Neuronal stem cell (in vitro differentiated cells): ENCODE results near the gene CARS2.

Experiments
- DNase-seq: peaks from one replicate; pipeline ENCODE4 v3.0.0-alpha.2; 2013; ENCODE audit warnings: low spot score
- H2AFZ ChIP-seq: one replicate; pipeline ENCODE4 v1.6.1; 2013; ENCODE audit warnings: mild to moderate bottlenecking, low read length, inconsistent platforms
- H2AK5ac ChIP-seq: 2 replicates; pipeline ENCODE4 v1.6.1; 2013; ENCODE audit warnings: low read depth, mild to moderate bottlenecking, inconsistent platforms, low read length, moderate library complexity, mixed read lengths
- H2BK120ac ChIP-seq: 2 replicates; pipeline ENCODE4 v1.6.1; 2013; ENCODE audit warnings: low read depth, mild to moderate bottlenecking, inconsistent platforms, low read length, moderate library complexity, mixed read lengths
- H2BK12ac ChIP-seq: one replicate; pipeline ENCODE4 v1.6.1; 2013; ENCODE audit warnings: low read length, inconsistent platforms
- H2BK15ac ChIP-seq: 2 replicates; pipeline ENCODE4 v1.6.1; 2013; ENCODE audit warnings: mild to moderate bottlenecking, low read length, inconsistent platforms, mixed read lengths
- H2BK5ac ChIP-seq: one replicate; pipeline ENCODE4 v1.6.1; 2013; ENCODE audit warnings: inconsistent platforms, mild to moderate bottlenecking, low read length, moderate library complexity
- H3K14ac ChIP-seq: one replicate; pipeline ENCODE4 v1.6.1; 2013; ENCODE audit warnings: low read length, inconsistent platforms
- H3K18ac ChIP-seq: 2 replicates; pipeline ENCODE4 v1.6.1; 2013; ENCODE audit warnings: low read length, inconsistent platforms
- H3K23ac ChIP-seq: 2 replicates; pipeline ENCODE4 v1.6.1; 2013; ENCODE audit warnings: low read depth, mild to moderate bottlenecking, mixed read lengths, low read length, inconsistent platforms; ENCODE audit not compliant: poor library complexity
- H3K27ac ChIP-seq: replicated peaks from 3 replicates; pipeline ENCODE4 v1.5.1; 2013; ENCODE audit warnings: low read length, inconsistent platforms
- H3K27me3 ChIP-seq, 3 experiments: 2 replicates each; pipeline ENCODE4 v1.6.1; 2013; ENCODE audit warnings: low read length in 3 of 3, mild to moderate bottlenecking in 2 of 3, inconsistent platforms in 1 of 3, low read depth in 1 of 3, mixed read lengths in 1 of 3, moderate library complexity in 1 of 3; ENCODE audit not compliant: control insufficient read depth in 3 of 3, insufficient read depth in 3 of 3
- H3K36me3 ChIP-seq, 2 donors: replicated peaks in 1 of 2; 2 replicates each; pipeline ENCODE4 v1.6.1; 2013; ENCODE audit warnings: low read length in 2 of 2; ENCODE audit not compliant: control insufficient read depth in 2 of 2, insufficient read depth in 2 of 2
- H3K4ac ChIP-seq: 2 replicates; pipeline ENCODE4 v1.6.1; 2013; ENCODE audit warnings: inconsistent platforms, mild to moderate bottlenecking, low read length, moderate library complexity
- H3K4me1 ChIP-seq, 2 donors: 1 replicate in 1 of 2; 2 replicates in 1 of 2; pipeline ENCODE4 v1.6.1; 2013; ENCODE audit warnings: low read length in 2 of 2, low read depth in 1 of 2; ENCODE audit not compliant: control insufficient read depth in 2 of 2, insufficient read depth in 1 of 2
- H3K4me2 ChIP-seq: one replicate; pipeline ENCODE4 v1.6.1; 2013; ENCODE audit warnings: mild to moderate bottlenecking, low read length, inconsistent platforms; ENCODE audit not compliant: insufficient read depth, poor library complexity, severe bottlenecking
- H3K4me3 ChIP-seq, 2 donors: 2 replicates each; pipeline ENCODE4 v1.5.1; 2013; ENCODE audit warnings: low read length in 2 of 2, mild to moderate bottlenecking in 2 of 2, inconsistent platforms in 1 of 2, moderate library complexity in 1 of 2
- H3K79me1 ChIP-seq: one replicate; pipeline ENCODE4 v1.6.1; 2013; ENCODE audit warnings: low read depth, mild to moderate bottlenecking, inconsistent platforms, low read length, moderate library complexity
- H3K9ac ChIP-seq: one replicate; pipeline ENCODE4 v1.6.1; 2013; ENCODE audit warnings: mild to moderate bottlenecking, low read depth, low read length, inconsistent platforms; ENCODE audit not compliant: poor library complexity
- H3K9me3 ChIP-seq, 2 donors: replicated peaks in 1 of 2; 2 replicates each; pipeline versions ENCODE3 to v1.6.1; 2013; ENCODE audit warnings: low read length in 2 of 2, mild to moderate bottlenecking in 2 of 2, inconsistent platforms in 1 of 2, low read depth in 1 of 2, mixed read lengths in 1 of 2, moderate library complexity in 1 of 2; ENCODE audit not compliant: control insufficient read depth in 2 of 2, insufficient read depth in 1 of 2
- H4K8ac ChIP-seq: one replicate; pipeline ENCODE4 v1.6.1; 2013; ENCODE audit warnings: low read depth, mild to moderate bottlenecking, inconsistent platforms, low read length, moderate library complexity
- H4K91ac ChIP-seq: one replicate; pipeline ENCODE4 v1.6.1; 2013; ENCODE audit warnings: low read length, low read depth, mild to moderate bottlenecking, inconsistent platforms; ENCODE audit not compliant: poor library complexity
- WGBS, 2 donors: extraction: QIAGEN DNeasy Blood & Tissue Kit; methylation state at CpG; one replicate each; pipeline ENCODE4 v1.1.7; 2013; ENCODE audit warnings: missing lambda C conversion rate in 2 of 2, mixed read lengths in 1 of 2; ENCODE audit not compliant: insufficient read length in 2 of 2, insufficient replicate concordance in 1 of 2; ENCODE audit errors: extremely low coverage in 2 of 2; 5-methylcytosine and 5-hydroxymethylcytosine counted together

Gene CARS2

GRCh38 chr13:110649551-110649950 is 56.4 kb downstream of the CARS2 start:
- Histone ChIP-seq H2BK12ac (no peak overlapping the region), H2BK120ac (no peak overlapping the region)
- WGBS, 2 donors: no CpG with 5 or more reads among the region's 7 CpGs

GRCh38 chr13:110648848-110649421 is 57.0 kb downstream of the CARS2 start:
- peak overlapping the region; percentile 97 for H2BK12ac ChIP-seq
- DNase-seq: no peak
- H3K79me1 ChIP-seq: peaks cover 2% of the 10 kb centered on the region

More at GRCh38 chr13:110649551-110649950, 56.4 kb downstream of the CARS2 start:
- peak overlapping the region; percentile 26 for H4K8ac ChIP-seq
- no peak overlapping the region for H3K27ac ChIP-seq
- peak overlapping the region; percentile 38 for H3K9ac ChIP-seq
- H3K79me1 ChIP-seq: peaks cover 2% of the 10 kb centered on the region
- H3K4me2 ChIP-seq: no peak overlapping the region
- peaks cover 0 to 2% (median 0%) of the 10 kb centered on the region in 3 experiments for H3K27me3 ChIP-seq
- H2BK15ac ChIP-seq: peak overlapping the region; percentile 7
- H3K9me3 ChIP-seq: no peaks in the 10 kb centered on the region
- peak overlapping the region in 1 of 2 donors; percentile 13 for H3K4me3 ChIP-seq
- no peak overlapping the region for H3K23ac ChIP-seq
- H4K91ac ChIP-seq: no peak overlapping the region
- H2BK5ac ChIP-seq: no peak overlapping the region
- peaks cover 7 to 86% of the 10 kb centered on the region in 2 donors for H3K36me3 ChIP-seq
- no peak overlapping the region for H2AFZ ChIP-seq
- peak overlapping the region; percentile 64 for H2AK5ac ChIP-seq
- no peak overlapping the region for H3K14ac ChIP-seq
- H3K4ac ChIP-seq: no peak overlapping the region
- DNase-seq: no peak
- no peak overlapping the region for H3K18ac ChIP-seq
- peaks cover 0 to 21% of the 10 kb centered on the region in 2 donors for H3K4me1 ChIP-seq

GRCh38 chr13:110648146-110648819 is 57.6 kb downstream of the CARS2 start:
- Histone ChIP-seq H3K4ac (no peak overlapping the region), H2BK5ac (no peak overlapping the region), H4K8ac (no peak overlapping the region), H2AK5ac (no peak overlapping the region), H3K4me3 (peak overlapping the region in 1 of 2 donors; percentile 9), H2BK12ac (no peak overlapping the region), H3K23ac (no peak overlapping the region), H3K4me1 (peaks cover 0 to 23% of the 10 kb centered on the region in 2 donors), H3K27me3 (peaks cover 0 to 2% (median 0%) of the 10 kb centered on the region in 3 experiments), H3K4me2 (no peak overlapping the region), H2BK120ac (no peak overlapping the region), H2BK15ac (no peak overlapping the region), H2AFZ (no peak overlapping the region), H4K91ac (no peak overlapping the region), H3K79me1 (peaks cover 2% of the 10 kb centered on the region), H3K36me3 (peaks cover 12 to 88% of the 10 kb centered on the region in 2 donors), H3K9ac (peak overlapping the region; percentile 16), H3K14ac (no peak overlapping the region), H3K27ac (no peak overlapping the region), H3K18ac (peak overlapping the region; percentile 80), H3K9me3 (no peaks in the 10 kb centered on the region)
- no CpG with 5 or more reads among the region's 16 CpGs for WGBS, 2 donors
- no peak for DNase-seq

More at GRCh38 chr13:110648848-110649421, 57.0 kb downstream of the CARS2 start:
- Histone ChIP-seq H2BK15ac (no peak overlapping the region), H2BK5ac (no peak overlapping the region), H2AFZ (no peak overlapping the region), H2AK5ac (peak overlapping the region; percentile 64), H3K9me3 (no peaks in the 10 kb centered on the region), H3K27ac (peak overlapping the region; percentile 38), H3K4ac (no peak overlapping the region), H3K23ac (peak overlapping the region; percentile 77), H3K4me1 (peaks cover 0 to 23% of the 10 kb centered on the region in 2 donors), H2BK120ac (no peak overlapping the region), H3K14ac (peak overlapping the region; percentile 60), H3K9ac (peak overlapping the region; percentile 63), H4K8ac (peak overlapping the region; percentile 74), H3K4me2 (no peak overlapping the region), H3K36me3 (peaks cover 7 to 86% of the 10 kb centered on the region in 2 donors), H3K18ac (peak overlapping the region; percentile 23), H4K91ac (peak overlapping the region; percentile 19), H3K4me3 (no peak overlapping the region), H3K27me3 (peaks cover 0 to 2% (median 0%) of the 10 kb centered on the region in 3 experiments)
- no CpG with 5 or more reads among the region's 35 CpGs for WGBS, 2 donors

GRCh38 chr13:110647365-110647737 is 58.6 kb downstream of the CARS2 start:
- no peak overlapping the region for H3K9ac ChIP-seq
- H2AFZ ChIP-seq: no peak overlapping the region
- H3K27me3 ChIP-seq: peaks cover 0 to 2% (median 0%) of the 10 kb centered on the region in 3 experiments
- H4K91ac ChIP-seq: no peak overlapping the region
- H3K14ac ChIP-seq: no peak overlapping the region
- peak overlapping the region; percentile 13 for H2BK5ac ChIP-seq
- no CpG with 5 or more reads among the region's 10 CpGs for WGBS, 2 donors
- H2BK12ac ChIP-seq: no peak overlapping the region
- no peak for DNase-seq
- H3K36me3 ChIP-seq: peaks cover 16 to 91% of the 10 kb centered on the region in 2 donors
- peaks cover 3% of the 10 kb centered on the region for H3K79me1 ChIP-seq
- H3K9me3 ChIP-seq: no peaks in the 10 kb centered on the region
- H3K23ac ChIP-seq: peak overlapping the region; percentile 50
- no peak overlapping the region for H2BK120ac ChIP-seq
- H3K18ac ChIP-seq: peak overlapping the region; percentile 63
- H4K8ac ChIP-seq: no peak overlapping the region
- no peak overlapping the region for H3K4me2 ChIP-seq
- peaks cover 0 to 23% of the 10 kb centered on the region in 2 donors for H3K4me1 ChIP-seq
- no peak overlapping the region for H3K27ac ChIP-seq
- H2BK15ac ChIP-seq: peak overlapping the region; percentile 67
- H3K4ac ChIP-seq: no peak overlapping the region
- no peak overlapping the region for H3K4me3 ChIP-seq
- peak overlapping the region; percentile 67 for H2AK5ac ChIP-seq
